ENCODE data around the gene TSSC4.

The TSSC4 gene

DNA sequence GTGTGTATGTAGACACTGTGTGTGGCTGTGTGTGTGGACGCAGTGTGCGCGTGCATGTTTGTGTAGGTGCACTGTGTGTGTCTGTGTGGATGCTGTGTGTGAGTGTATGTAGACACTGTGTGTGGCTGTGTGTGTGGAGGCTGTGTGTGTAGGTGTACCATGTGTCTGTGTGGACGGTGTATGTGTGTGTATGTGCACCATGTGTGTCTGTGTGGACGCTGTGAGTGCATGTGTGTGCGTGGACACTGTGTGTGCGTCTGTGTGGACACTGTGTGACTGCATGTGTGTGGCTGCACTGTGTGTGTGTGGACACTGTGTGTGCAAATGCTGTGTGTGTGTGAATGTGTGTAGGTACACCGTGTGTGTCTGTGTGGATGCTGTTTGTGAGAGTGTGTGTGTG, 33.5 kb downstream of the TSSC4 start:
- no peak for DNase-seq (ENCODE audit: low spot score)

DNA sequence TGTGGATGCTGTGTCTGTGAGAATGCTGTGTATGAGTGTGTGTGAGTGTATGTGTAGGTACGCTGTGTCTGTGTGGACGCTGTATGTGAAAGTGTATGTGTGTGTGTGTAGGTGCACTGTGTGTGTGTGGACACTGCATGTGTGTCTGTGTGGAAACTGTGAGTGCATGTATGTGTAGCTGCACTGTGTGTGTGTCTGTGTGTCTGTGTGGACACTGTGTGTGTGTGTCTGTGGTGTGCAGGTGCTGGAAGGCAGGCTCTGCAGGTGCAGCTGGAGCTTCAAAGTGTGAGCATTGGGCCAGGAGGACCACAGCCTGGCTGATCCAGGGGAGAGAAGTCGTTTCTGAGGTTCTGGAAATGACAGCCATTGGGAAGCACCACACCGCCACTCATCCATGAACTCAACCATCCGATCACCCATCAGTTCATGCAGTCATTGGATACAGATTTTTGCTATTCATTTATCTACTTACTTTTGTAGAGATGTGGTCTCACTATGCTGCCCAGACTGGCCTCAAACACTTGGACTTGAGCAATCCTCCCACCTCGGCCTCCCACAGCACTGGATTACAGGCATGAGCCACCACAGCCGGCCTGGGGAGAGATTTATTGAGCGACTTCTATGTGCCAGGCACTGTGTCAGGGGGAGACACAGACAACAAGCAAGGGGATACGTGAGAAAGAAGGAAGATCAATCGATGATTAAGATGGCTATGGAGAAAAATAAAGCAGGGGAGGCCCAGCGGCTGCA, 34.1 kb downstream of the TSSC4 start:
- DNase-seq (ENCODE audit: low spot score), result no peak

DNA sequence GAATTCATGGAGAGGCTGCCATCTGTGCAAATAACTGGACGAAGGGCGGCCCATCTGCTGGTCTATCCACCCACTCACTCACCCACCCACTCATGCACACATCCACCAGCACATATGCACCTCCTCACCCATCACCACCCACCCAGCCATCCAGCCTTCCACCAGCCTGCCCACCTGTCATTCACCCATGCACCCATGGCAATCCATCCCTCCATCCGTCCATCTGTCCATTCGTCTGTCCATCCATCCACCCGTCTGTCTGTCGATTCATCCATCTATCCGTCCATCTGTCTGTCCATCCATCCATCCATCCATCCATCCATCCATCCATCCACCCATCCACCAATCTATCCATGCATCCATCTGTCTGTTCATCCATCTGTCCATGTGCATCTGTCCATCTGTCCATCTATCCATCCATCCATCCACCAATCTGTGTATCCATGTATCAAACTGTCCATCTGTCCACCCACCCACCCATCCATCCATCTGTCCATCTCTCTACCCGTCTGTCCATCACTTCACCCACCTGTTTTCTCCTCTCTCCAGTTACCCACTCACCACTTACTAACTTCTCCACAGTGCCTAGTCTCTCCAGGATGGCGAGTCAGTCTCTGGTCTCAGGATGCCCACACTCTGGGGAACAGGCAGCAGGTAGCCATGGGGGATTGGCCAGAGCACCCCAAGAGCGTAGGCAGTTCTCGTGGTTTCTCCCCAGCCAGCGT, 34.9 kb downstream of the TSSC4 start:
- no peak for DNase-seq (ENCODE audit: low spot score)

DNA sequence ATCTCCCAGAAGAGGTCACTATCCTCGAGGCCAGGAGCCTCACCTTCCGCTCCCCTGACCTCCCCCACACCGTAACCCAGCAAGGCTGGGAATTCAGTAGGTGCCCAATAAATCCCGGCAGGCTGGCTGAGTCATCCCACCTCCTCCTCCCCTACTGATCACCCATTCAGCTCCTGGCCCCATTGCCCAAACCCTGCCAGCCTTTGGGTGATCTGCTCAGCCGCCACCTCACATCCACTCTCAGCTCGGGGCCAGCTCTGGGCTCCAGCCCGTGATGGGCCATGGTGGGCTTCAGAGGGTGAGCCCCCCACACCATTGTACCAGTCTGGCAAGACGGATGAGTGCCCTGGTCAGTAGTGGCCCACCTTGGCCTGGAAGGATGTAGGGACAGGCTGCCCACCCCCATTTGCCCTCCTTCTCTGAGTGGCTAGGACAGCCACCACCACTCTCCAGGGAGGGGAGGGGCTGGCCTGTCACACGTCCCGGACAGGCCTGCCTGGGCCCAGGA, 35.5 kb downstream of the TSSC4 start:
- no peak for DNase-seq (ENCODE audit: low spot score)

DNA sequence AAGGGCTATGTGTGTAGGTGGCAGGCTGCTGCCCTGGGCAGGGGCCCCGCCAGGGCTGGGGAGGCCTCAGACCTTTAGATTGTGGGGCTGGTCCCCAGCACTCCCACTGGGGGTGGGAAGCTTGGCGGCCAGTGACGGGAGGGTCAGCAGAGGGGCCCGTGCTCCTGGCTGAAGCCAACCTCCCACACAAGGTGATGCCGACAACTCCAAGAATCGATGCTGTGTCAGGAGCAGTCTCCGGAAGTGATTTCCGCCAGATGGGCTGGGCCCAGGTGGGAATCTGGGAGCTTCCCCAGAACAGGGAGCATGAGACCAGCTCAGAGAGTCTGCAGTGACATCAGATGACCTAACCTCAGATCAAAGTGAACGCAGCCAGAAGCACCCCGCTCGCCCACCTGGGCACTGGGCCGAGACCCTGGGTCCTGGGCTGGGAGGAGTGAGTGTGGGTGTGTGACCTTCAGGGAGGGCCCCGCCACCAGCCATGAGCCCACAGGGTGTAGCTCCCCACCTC, 36.0 kb downstream of the TSSC4 start:
- DNase-seq (ENCODE audit: low spot score), result no peak

DNA sequence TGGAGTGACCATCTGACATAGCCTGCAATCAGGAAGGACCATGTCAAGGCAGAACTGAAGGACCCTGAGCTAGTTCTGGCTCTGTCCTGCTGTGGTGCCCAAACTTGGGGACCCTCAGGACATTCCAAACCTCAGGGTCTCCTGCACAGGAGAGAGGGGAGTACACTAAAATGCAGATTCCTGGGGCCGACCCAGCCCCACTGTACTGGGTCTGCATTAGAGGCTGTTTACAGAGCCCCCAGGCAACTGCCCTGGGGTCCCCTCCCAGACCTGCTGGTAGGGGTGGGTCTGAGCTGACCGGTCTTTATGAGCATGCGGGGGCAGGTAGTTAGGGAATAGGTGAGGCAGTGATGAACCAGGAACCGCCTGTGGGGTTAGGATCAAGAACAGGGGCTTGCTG, 37.0 kb downstream of the TSSC4 start:
- no peak for DNase-seq (ENCODE audit: low spot score)

DNA sequence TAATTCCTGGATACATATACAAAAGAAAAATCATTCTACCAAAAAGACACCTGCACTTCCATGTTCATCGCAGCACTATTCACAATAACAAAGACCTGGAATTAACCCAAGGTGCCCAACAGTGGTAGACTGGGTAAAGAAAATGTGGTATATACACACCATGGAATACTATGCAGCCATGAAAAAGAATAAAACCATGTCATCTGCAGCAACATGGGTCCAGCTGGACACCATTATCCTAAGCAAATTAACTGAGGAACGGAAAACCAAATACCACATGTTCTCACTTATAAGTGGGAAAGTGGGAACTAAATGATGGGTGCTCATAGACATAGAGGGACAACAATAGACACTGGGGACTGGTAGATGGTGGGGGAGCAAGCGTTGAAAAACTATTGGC, 39.3 kb downstream of the TSSC4 start:
- no peak for DNase-seq (ENCODE audit: low spot score)

DNA sequence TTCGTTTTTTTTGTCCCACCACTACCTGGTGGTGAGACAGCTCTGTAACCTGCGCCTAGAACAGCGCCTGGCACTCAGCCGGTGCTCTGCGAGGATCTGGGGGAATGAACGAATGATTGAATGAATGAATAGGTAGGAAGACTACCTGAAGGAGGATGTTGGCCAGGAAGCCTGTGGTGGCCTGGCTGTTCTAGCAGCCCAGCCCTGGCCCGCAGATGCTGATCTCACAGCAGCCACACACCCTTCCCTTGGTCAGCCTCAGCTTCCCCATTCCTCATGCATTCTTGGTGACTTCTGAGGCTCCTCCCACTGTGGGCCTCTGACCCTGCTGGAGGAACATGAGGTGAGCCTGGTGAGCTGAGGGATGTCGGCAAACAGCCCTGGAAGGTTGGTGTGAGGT, 40.1 kb downstream of the TSSC4 start:
- no peak for DNase-seq (ENCODE audit: low spot score)

DNA sequence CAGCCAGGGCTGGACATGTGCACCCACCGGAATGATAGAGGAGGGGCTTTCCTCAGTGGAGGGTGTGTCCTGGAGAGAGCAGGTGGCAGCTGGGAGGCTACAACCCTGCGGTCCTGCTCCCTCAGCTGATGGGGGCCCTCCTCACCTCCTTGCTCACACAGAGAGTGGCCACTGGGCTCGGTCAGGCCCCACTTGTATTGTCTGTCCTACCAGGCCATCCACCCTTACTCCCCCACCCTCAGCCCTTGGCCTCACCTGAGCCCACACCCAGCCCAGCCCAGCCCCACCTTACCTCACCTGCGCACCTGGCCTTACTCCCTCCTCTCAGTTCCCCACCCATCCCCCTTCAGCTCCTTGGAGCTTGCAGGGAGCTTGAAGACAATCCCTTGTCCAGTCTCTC, 40.6 kb downstream of the TSSC4 start:
- no peak for DNase-seq (ENCODE audit: low spot score)

DNA sequence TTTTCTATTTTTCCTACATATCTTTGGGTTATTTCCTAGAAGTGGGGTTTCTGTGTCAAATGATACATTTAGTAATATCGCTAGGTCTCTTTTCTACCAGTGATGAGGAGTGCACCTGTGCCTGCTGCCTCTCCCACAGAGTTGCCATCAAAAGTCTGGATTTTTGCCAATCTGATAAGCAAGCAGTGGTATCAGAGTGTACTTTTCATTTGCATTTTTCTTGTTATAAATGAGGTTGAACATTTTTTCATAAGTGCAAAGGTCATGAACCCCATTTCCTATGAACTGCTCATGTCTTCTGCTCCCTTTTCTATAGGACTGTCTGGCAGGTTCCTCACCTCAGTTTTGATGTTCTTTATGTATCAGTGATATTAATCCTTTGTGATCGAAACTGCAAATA, 42.0 kb downstream of the TSSC4 start:
- DNase-seq (ENCODE audit: low spot score), result no peak

DNA sequence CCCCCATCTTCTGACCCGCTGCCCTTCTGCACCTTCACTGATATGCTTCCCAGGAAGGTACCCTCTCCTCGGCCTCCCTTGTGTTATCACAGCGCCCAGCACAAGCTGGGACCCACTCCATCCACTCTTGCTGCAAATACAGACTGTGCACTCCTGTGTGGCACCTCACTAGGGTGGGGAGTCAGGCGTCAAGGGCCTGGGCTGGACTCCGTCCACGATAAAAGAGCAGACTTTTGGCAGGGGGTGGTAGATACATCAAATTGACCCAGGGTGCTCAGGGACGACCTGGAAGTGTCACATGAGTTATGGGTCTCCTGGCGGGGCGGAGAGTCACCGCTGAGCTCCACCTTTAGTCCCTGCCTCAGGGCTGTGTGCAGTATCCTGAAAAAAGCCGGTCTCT, 42.9 kb downstream of the TSSC4 start:
- DNase-seq (ENCODE audit: low spot score), result no peak

DNA sequence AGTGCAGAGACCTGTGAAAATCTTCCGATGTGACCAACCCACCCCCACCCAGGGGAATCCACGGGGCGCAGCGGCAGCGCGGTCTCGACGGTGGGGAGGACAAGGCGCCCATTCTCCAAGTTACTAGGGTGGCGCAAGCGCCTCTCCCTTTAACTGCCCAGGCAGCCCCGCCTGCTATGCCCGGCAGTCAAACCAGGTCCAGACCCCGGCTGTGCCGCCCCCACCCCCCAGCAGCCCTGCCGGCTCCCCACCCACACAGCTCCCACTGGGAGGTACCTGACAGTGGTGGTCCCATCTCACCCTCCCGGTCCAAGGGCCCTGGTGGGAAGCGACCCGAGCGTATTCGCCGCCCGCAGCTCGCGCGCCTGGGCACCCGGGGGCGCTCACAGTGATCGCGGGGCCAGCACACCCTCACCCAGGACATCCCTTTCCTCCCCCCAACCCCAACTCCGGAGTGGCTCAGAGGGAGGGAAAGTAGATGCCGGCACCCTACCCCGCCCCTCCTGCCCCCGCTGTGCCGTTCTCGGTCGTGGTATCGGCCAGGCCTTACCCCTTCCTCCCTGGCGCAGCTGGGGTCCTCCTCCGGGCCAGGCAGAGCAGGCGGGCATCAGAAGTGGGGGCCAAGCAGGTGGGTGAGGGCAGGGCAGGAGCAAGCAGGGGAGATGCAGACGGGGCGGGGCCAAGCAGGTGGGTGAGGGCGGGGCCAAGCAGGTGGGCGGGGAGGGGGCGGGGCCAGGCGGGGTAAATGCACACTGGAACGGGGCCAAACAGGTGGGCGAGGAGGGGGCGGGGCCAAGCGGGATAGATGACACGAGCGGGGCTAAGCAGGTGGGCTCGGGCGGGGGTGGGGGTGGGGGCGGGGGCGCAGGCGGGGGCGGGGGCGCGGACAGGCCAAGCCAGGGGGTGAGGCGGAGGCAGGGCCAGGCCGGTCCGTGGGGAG, 43.6 kb downstream of the TSSC4 start, which contains the start of gene TRPM5:
TSS of gene TRPM5 (minus strand) at position 634 of the 940 bp plus-strand sequence. CDS start 21,478 bp downstream, outside the sequence.
- DNase-seq (ENCODE audit: low spot score), result no peak

DNA sequence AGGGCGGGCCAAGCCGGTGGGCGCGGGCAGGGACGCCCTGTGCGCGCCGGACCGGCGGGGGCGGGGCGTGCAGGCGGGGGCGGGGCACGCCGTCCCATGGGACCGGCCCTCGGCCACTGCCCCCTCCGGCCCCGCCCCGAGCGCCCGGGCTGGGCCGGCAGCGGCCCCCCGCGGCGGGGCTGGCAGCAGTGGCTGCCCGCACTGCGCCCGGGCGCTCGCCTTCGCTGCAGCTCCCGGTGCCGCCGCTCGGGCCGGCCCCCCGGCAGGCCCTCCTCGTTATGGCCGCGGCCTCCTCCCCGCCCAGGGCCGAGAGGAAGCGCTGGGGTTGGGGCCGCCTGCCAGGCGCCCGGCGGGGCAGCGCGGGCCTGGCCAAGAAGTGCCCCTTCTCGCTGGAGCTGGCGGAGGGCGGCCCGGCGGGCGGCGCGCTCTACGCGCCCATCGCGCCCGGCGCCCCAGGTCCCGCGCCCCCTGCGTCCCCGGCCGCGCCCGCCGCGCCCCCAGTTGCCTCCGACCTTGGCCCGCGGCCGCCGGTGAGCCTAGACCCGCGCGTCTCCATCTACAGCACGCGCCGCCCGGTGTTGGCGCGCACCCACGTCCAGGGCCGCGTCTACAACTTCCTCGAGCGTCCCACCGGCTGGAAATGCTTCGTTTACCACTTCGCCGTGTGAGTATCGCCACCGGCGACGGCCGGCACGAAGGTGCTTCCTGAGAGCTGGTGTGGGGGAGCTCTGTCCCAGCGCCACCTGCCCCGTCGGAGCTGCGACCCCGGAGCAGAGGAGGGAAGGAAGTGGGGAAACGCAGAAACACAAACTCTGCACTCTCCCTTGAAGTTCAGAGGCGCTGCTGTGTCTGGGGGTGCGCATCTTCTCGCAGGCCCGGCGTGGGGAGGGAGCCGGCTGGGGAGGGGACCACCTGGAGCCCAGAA, 44.5 kb downstream of the TSSC4 start, which contains the start of gene KCNQ1:
TSS of gene KCNQ1 (plus strand) at position 188 of the 925 bp plus-strand sequence. CDS start at position 279, 91 bp downstream.
- DNase-seq (ENCODE audit: low spot score), result no peak

DNA sequence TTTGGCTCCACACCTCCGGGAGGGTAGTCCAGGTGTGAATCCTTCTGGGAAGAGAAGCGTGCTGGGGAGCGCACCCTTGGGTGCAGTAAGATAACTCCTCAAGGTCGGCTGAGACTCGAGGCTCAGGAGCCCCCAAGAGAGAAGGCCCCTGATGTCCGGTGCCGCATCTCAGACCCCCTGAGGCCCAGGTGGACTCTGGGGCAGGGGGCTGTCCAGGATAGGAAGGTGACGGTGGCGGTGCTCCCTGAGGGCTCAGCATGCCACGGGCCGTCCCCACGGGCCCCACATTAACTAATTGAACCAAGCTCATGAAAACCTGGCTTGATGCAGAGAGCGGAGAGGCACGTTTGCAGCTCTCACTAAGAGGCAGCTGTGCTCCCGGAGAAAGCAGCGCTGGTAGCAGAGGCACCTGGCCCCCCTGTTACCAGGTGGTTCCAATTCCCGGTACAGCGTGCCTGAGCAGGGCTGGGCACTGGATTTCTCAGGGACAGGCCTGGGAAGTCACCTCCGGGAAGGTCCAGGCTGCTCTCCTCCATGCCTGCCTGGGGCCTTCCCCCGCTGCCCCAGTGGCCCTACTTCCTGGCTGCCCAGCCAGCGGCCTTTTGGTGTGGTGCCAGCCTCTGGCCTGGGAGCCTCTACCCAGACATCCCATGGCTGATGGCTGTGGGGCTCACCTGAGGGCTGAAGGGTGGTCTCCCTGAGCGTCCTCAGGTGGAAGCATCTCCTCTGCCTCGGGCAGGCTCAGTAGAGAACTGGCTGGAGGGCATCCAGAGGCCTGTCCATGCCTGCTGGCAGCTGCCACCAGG, 45.4 kb downstream of the TSSC4 start:
- DNase-seq (ENCODE audit: low spot score), result no peak

DNA sequence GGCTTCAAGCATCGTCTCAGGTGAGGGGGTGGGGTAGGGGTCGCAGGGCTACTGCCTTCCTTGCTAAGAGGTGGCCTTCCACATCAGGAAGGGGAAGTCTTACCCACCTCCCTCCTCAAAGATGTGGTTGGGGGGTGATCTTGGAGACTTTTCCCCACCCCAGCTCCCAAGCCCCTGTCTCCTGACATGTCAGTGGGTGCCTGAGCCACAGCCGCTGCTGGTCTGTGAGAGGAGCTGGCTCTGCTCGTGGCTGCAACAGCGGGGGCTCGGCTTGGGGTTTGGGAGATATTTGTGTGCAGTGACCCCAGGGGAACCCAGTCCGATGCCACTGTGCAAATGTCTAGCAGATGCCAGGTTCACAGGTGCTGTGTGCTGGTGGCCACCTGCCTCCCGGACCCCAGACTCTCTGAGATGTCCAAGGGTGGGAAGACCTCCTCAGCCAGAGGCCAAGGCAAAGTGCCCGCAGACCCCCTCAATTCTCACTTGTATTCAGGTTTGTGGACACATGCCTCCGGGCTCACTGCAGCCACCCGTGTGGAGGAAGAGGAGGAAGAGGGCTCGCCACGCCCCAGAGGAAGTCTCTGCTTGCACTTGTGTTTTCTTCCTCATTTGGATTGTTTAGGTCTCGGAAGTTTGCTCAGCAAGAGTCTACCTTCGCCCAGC, 46.2 kb downstream of the TSSC4 start:
- no peak for DNase-seq (ENCODE audit: low spot score)

DNA sequence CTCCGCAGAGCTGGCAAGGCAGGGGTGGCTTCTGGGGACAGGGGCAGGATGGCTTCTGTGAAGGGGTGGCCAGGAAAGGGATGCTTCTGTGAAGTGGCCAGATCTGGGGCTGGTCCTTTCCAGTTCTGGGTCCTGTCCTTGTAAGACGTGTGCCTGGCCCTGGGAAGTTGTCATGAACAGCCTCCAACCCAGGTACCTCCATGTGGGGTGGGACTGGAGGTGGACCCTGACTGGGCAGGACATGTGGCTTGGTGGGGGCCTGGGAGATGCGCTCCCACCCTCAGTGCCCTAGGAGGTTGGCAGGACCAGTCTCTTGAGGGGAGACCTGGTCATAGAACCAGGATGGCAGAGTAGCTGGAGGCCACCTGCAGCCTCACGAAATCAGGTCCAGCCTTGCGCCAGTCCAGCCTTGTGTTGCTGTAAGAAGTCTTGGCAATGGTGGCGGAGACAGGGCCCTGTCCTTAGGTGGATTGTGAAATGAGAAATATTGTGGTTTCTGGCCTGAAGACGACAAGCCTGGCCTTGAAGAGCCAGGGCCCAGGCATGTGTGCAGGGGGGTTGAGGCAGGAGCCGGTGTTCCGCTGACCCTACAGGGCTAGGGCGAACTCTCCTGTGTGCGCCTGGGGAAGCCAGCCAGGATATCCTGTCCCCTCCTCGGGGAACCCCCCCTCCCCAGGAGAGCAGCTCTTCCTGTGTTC, 46.9 kb downstream of the TSSC4 start:
- DNase-seq (ENCODE audit: low spot score), result no peak

DNA sequence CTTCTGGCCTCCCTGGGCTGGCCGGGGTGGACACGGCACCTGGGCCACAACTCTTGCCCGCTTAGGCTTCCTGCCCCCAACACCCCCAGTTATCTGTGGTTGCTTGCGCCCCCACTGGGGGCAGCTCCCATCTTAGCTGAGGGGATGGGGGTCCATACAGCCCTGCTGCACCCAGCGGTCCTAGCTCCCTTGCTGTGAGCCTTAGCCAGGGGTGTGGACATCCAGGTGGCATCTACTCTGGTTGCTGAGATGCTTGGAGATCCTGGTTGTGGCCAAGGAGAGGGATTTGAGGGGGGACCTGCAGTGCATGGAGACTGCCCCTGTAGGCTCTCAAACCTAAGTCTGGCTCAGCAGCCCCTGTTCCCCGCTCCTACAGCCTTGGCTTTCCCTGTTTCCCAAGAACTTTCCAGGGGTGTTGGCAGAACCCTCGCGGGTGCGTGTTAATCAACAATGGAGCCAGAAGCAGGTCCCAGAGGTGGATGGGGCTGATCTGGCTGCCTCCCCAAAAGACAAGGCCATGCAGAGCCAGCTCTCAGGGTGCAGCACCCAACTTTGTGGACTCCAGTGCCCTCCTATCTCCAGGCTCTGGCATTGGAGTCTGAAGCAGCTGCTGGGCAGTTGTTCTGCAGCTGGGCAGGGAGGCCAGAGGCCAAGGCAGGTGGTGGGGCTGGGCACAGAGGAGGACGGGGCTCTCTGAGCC, 47.6 kb downstream of the TSSC4 start:
- DNase-seq (ENCODE audit: low spot score), result no peak
